Fibroblast of skin of back (primary cell): Measurements from ENCODE around the gene GADL1.

ENCODE experiments used
- DNase-seq: peaks from one replicate; pipeline ENCODE4 v3.0.0-alpha.2; 2013

The GADL1 gene

GRCh38 chr3:30720586-30721313 lies 173.7 kb downstream of the GADL1 start:
- DNase-seq = peak; percentile 33

- DNase-seq = no peak
These were observed 174.9 kb downstream of the GADL1 start for GRCh38 chr3:30719536-30719935.

- DNase-seq = peak; percentile 61
These were observed 180.5 kb downstream of the GADL1 start for GRCh38 chr3:30713885-30714503.

- no peak for DNase-seq
These were observed 181.5 kb downstream of the GADL1 start for GRCh38 chr3:30712991-30713390.

- no peak for DNase-seq
These were observed 182.6 kb downstream of the GADL1 start for GRCh38 chr3:30711867-30712266.

- DNase-seq = no peak
These were observed 183.3 kb downstream of the GADL1 start for GRCh38 chr3:30711151-30711550.

- DNase-seq = no peak
These were observed 184.4 kb downstream of the GADL1 start for GRCh38 chr3:30710017-30710416.

- DNase-seq = no peak
These were observed 186.0 kb downstream of the GADL1 start for GRCh38 chr3:30708472-30708871.

GRCh38 chr3:30707825-30708224 lies 186.6 kb downstream of the GADL1 start:
- DNase-seq = no peak

- no peak for DNase-seq
These were observed 189.2 kb downstream of the GADL1 start for GRCh38 chr3:30704931-30705890.

GRCh38 chr3:30702828-30703397 lies 191.5 kb downstream of the GADL1 start:
- DNase-seq = no peak

GRCh38 chr3:30702038-30702827 lies 192.2 kb downstream of the GADL1 start:
- no peak for DNase-seq

GRCh38 chr3:30700702-30701321 lies 193.6 kb downstream of the GADL1 start:
- no peak for DNase-seq

- DNase-seq = no peak
These were observed 194.5 kb downstream of the GADL1 start for GRCh38 chr3:30699927-30700326.

GRCh38 chr3:30698549-30698948 lies 195.9 kb downstream of the GADL1 start:
- DNase-seq = no peak

GRCh38 chr3:30696896-30697295 lies 197.6 kb downstream of the GADL1 start:
- DNase-seq = no peak

- no peak for DNase-seq
These were observed 198.1 kb downstream of the GADL1 start for GRCh38 chr3:30696403-30696819.

- DNase-seq = no peak
These were observed 199.0 kb downstream of the GADL1 start for GRCh38 chr3:30695302-30696061.

- no peak for DNase-seq
These were observed 199.8 kb downstream of the GADL1 start for GRCh38 chr3:30694668-30695067.

GRCh38 chr3:30694148-30694547 lies 200.3 kb downstream of the GADL1 start:
- no peak for DNase-seq
